ENCODE measurements around the gene TMEM204.

- TF ChIP-seq CTCF (conservative IDR thresholded peaks at IDR 0.05 in 1 of 2, IDR thresholded peaks at IDR 0.05 in 1 of 2; ENCODE audit: extremely low read depth in 1 of 2, insufficient read depth in 1 of 2, low read depth in 1 of 2, low read length in 2 of 2) (no peak), EZH2 (IDR thresholded peaks at IDR 0.05; ENCODE audit: borderline replicate concordance, low read length) (no peak)
These were observed 26.0 kb downstream of the TMEM204 start for GRCh38 chr16:1559446-1559975.

Data from mammary epithelial cell (primary cell).